HG03280 (cell line): ENCODE data around the gene MECP2.
A peak's percentile ranks its signal among the peaks of the same experiment; 100 is the strongest.
"Not testable (repeated sequence)": the region's sequence is repeated elsewhere in the genome, so short reads cannot be mapped to it uniquely, and the experiment has no call there.

Source experiments
- ATAC-seq: cut with Tn5 transposase; IDR thresholded peaks from one replicate; pipeline ENCODE4 v1.9.1; 2021; ENCODE audit warnings: mild to moderate bottlenecking, moderate library complexity; ENCODE audit not compliant: unreplicated experiment

Gene MECP2

DNA sequence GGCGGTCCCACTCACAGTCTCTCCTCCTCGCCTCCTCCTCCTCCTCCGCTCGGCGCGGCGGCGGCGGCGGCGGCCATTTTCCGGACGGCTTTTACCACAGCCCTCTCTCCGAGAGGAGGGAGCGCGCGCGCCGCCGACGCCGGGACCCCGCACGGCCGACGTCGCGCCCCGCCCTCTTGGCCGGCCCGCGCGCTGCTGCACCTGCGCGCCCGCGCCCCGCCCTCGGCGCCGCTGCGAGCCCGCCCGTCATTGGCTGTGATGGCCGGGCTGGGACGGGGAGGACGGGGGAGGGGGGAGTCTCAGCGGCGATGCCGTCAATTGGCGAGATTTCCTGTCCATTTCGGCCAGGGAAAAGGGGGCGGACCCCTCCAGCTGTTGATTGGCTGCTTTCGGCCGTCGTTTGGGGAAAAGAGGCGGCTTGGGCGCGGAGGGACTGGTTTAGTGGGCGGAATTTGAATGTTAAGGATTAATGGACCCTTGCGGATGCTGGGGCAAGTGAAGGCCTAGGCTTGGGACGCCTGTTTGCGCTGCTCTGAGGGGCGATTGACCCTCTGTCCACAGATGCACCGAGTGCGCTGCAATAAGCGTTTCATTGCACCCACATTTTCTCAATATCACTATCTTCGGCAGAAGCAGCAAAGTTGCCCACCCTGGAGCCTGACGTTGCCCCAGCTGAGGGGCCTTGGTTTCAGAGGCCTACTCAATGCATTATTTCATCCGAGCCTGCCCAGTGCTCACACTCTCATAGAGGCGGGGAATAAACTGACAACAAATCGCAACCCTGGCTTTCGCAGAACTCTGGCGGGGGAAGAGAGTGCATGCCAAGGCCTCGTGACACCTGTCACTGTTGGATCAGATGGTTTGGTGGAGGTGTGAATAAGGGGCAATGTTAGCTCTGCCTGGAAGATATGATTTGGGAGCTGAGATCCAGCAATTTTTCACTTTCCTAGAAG lies at the start of gene MECP2:
MECP2 (minus strand) TSS at position 129 of the 953 bp plus-strand sequence.
- peak; percentile 92 for ATAC-seq

DNA sequence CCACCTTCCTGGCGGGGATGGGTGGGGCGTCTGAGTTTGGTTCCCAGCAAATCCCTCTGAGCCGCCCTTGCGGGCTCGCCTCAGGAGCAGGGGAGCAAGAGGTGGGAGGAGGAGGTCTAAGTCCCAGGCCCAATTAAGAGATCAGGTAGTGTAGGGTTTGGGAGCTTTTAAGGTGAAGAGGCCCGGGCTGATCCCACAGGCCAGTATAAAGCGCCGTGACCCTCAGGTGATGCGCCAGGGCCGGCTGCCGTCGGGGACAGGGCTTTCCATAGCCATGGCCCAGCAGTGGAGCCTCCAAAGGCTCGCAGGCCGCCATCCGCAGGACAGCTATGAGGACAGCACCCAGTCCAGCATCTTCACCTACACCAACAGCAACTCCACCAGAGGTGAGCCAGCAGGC lies 46.5 kb upstream of the MECP2 start, which contains the start of gene OPN1LW:
OPN1LW (plus strand) TSS at position 234 of the 400 bp plus-strand sequence; CDS start at position 275, 41 bp downstream.
- ATAC-seq = not testable (repeated sequence)

DNA sequence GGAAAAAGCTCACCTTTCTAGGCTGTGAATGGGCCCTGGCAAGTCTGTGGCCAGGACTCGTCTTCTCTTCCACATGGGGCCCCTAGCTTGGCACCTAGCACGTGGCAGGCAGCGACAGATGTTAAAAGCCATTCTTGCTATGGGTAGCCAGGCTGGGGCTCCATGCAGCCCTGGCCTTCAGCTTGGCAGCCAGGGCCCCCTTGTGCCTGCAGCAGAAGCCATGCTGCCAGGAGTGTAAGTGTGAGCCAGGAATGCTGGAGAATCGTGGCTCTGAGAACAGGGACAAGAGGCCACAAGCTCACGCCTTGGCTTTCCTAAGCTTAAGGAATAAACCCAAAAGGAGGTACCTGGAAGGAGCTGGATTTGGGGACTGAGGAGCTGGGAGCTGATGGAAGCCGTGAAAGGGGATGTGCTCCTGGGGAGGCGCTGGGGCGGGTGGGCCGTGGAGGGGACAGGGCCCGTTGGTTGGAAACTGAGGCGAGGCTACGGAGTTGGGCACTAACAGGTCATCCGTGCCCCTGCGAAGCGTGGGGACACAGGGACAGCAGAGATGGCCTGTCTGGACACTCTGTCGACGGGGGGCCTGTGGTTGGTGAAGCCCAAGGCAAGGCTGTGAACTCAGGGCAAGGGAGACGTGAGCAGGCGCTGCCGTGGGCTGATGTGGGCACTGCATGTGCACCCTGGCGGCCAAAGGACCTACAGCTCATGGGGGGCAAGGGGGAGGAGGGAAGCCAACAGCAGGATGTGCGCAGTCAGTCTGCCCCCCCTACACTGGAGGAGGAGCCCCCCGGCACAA lies 45.6 kb upstream of the MECP2 start:
- ATAC-seq = no peak

DNA sequence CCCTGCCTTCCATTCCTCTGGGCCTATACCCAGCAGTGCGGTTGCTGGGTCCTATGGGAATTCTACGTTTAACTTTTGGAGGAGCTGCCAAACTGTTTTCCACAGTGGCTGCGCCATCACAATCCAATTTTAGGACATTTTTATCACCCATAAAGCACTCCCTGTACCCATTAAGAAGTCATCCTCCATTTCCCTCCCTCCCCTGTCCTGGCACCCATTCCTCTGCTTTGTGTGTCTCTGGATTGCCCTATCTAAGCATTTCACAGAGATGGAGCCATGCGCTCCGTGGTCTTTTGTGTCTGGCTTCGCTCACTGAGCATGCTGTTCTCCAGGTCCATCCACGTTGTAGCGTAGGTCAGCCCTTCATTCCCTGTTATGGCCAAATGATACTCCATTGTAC lies 44.9 kb upstream of the MECP2 start:
- no peak for ATAC-seq

DNA sequence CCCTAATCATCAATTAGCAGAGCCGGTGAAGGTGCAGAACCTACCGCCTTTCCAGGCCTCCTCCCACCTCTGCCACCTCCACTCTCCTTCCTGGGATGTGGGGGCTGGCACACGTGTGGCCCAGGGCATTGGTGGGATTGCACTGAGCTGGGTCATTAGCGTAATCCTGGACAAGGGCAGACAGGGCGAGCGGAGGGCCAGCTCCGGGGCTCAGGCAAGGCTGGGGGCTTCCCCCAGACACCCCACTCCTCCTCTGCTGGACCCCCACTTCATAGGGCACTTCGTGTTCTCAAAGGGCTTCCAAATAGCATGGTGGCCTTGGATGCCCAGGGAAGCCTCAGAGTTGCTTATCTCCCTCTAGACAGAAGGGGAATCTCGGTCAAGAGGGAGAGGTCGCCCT lies 43.2 kb upstream of the MECP2 start:
- no peak for ATAC-seq

DNA sequence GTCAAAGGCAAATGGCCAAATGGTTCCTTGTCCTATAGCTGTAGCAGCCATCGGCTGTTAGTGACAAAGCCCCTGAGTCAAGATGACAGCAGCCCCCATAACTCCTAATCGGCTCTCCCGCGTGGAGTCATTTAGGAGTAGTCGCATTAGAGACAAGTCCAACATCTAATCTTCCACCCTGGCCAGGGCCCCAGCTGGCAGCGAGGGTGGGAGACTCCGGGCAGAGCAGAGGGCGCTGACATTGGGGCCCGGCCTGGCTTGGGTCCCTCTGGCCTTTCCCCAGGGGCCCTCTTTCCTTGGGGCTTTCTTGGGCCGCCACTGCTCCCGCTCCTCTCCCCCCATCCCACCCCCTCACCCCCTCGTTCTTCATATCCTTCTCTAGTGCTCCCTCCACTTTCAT lies 42.7 kb upstream of the MECP2 start:
- no peak for ATAC-seq

DNA sequence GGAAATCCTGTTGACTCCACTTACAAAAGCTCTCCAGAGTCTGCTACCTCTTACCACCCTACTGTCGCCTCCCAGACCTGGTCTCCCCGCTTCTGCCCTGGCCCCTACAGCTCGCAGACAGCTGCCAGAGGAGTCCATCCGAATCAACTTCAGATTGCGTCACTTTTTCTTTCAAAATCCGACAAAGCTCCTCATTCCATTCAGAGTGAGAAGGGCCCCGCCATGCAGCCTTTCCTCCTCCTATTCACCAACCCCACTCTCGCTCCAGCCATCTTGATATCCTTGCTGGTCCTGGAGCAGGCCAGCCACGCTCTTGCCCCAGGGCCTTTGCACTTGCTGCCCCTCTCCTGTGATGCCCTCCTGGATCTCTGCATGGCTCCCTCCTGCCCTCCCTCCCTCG lies 41.3 kb upstream of the MECP2 start:
- ATAC-seq = no peak

DNA sequence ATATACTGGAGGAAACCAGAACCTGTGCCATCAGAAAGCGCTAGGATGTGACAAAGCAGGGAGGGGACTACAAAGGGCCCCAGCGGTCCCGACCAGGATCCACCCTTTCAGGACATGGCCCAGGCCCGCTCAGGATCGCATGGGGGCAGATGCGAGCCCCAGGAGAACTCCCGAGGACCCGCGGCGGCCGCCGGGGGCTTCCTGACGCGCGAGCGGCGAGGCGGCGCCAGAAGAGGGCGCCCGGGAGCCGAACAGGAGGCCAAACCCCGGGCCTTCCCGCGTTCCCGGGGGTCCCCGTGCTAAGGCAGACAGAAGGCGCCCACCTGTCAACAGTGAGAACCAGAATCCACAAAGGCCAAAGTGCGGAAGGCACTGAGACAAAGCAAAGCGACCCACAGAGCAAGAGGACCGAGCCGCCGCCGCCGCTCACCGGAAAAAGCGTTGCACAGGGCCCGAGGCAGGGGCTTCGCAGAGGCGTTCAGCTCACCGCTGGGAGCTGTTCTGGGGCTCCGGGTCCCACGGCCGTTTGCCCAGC lies 39.2 kb upstream of the MECP2 start:
- peak; percentile 58 for ATAC-seq

DNA sequence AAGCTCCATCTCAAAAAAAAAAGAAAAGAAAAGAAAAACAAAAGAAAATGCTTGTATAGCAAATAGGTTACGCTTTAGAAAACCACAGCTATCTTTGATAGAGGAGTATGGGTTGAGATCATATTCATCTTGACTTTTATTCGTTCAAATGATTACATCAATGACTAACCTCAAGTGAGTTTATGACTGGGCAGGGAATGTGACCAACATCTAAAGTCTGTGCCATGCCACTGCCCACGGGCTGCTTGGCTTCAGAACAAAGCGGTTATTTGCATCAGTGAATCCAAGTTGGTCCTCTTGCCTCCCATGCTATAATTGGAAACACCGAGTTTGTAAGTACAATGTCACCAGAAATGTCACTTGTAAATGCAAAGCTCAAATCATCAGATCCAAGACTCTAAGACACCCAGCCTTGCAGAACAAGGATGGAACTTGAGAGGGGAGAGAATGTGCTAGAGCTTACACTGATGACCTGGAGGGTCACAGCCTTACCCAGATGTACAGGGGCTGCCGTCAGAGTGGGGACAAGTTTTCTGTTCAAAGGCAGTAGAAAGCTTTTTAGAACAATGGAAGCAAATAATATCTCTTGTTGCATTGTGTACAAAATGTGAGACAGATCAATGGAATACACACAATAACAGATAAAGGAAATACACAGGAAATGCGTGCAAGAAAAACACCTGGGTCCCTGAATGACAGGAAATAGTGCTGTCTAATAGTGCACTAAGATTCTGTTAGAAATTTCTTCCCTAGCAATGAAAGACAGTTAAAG lies 38.1 kb upstream of the MECP2 start:
- ATAC-seq = no peak

DNA sequence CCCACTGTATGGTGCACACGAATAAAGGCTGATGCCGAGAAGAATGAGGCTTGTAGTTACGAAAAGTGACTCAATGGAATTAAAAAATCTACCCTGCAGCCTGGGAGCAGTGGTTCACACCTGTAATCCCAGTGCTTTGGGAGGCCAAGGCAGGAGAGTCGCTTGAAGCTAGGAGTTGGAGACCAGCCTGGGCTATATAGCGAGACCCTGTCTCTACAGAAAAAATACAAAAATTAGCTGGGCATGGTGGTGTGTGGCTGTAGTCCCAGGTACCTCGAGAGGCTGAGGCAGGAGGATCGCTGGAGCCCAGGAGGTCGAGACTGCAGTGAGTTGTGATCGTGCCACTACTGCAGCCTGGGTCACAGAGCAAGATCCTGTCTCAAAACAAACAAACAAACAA lies 34.8 kb upstream of the MECP2 start:
- no peak for ATAC-seq

DNA sequence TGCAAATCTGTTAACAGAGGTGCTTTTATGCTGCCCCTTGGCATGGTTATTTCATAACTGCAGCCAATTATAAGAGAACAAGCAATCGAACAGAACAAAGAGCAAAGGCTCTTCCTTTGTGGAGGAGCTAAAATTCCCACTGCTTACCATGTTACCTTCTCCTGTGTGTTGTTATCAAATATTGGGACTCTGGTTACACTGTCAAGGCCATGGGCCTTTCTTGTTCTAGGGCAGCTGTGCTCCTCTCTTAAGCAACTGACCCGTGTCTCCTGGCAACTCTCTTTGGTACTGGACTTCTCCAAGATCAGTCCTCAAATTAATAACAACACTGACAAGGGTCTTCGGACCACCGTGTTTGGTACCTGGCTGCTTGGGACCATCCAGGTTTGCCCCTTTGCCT lies 34.4 kb upstream of the MECP2 start:
- no peak for ATAC-seq

DNA sequence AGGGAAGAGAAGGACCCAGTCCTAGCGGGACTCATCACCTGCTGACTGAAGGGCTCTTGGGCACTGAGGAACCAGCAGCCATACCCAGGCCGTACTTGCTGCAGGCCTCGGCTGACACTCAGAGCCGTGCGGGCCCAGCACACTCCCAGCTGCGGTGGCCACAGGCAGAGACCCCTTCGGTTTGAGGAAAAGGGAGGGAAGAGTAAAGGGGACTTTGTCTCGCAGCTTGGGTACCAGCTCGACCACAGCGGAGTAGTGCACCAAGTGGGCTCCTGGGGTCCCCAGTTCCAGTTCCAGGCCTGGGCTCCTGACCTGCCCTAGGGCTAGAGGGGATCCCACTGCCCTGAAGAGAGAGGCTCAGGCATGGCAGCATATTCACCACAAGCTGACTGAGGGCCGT lies 28.6 kb upstream of the MECP2 start:
- no peak for ATAC-seq

DNA sequence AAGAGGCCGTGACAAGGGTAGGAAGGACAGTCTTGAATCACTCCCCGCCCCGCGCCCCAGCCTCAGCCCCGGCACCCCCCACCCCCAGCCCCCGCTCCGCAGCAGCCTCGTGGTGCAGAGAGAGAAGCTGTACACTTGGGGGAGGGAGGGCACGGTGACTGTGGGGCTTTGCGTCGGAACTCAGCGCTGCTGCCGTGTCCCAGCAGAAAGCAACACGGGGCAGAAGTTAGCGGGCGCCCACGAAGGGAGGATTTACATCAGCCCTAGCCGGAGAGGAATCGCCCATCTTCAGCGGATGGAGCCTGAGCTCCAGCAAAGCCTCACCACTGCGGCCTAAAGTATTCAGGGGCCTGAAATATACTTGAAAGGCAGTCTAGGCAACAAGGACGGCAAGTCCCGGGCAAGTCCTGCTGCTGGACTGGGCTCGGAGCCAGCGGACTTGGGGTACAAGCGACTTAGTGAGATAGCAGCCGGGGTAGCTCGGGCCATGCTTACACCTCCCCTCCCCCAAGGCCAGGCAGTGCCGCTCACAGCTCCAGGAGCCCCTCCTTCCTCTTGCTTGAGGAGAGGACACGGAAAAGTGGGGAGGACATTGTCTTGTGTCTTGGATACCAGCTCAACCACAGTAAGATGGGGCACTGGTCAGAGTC lies 28.0 kb upstream of the MECP2 start:
- ATAC-seq = no peak

DNA sequence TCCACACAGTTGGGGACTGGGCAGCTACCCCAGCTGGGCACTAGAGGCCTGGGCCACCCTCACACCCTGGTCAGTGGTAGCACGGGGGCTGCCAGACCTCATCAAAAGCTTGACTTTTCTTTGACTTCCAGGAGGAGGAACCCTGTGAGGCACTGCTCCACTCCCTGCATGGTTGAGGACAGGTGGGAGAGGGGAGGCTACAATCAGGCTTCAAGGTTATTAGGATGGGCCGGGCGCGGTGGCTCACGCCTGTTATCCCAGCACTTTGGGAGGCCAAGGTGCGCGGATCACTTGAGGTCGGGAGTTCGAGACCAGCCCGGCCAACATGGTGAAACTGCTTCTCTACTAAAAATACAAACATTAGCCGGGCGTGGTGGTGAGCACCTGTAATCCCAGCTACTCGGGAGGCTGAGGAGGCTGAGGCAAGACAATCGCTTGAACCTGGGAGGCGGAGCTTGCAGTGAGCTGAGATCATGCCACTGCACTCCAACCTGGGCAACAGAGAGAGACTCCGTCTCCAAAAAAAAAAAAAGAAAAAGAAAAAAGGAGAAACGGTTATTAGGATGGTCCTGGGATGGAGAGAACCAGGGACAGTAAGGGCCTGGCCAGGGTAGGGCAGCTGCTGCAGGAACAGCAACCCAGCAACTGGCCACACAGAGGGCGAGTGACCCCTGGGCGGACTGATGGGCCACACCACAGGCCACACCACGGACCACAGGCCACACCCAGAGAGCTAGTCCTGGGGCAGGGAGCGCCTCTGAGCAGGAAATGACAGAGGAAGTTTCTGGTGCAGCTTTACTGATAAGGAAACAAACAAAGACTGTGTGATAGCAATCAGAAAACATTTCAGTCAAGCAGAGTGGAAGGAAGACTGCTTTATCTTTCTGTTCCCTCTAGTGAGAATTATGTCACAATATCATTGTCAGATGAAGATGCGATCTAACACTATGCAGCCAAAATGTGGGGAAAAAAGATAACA lies 26.0 kb upstream of the MECP2 start:
- no peak for ATAC-seq

DNA sequence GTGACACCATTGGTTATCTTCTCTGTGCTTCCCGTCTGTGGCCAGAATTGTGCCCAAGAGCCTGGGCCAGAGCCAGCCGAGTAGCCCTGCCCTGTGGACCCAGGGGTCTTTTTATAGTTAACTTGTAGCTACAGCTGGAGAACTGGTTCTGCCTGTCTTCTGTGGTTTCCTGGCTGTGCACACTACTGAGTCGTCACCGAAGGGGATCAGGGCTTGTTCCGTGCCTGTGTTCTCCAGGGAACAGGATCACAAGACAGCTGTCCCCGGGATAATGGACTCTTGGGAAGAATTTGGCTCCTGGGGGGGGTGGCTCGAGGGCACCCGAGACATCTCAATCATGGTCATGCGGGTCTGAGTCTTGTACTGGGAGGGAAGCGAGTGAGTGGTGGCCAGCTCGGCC lies 24.4 kb upstream of the MECP2 start:
- ATAC-seq = no peak

DNA sequence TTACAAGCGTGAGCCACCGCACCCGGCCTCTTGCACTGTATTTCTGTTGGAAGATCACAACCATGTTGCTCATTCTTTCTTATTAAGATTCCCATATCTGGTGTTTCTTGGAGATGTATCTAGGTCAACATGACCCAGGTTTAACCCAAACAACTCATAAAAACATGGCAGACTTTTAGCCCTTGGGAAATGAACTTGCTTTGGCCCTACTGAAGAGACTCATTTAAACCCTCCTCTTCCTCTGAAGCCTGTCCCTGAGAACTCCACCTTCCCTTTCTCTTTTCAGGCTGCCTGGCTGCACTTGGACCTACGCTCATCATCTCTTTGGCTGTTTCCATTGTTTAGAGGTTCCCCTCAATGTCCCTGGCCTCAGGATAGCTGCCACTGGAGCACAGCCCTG lies 23.7 kb upstream of the MECP2 start:
- no peak for ATAC-seq

DNA sequence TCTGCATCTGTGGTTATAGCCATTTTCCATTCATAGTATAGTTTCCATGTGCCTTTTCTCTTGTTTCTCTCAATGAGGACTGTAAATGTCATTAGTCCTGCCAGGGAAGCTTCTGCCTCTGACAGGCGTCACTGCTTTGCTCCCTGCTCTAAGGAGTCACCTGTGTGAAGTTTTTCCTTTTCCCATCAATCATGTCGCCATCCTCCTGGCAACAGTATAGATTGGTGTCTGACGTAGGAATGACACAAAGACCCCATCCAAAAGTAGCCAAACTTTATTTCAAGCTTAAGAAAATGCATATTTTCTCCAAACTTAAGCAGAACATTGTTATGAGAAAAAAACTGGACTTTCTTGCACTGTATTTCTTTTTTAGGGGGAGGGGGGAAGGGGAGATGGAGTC lies 23.1 kb upstream of the MECP2 start:
- ATAC-seq = no peak

DNA sequence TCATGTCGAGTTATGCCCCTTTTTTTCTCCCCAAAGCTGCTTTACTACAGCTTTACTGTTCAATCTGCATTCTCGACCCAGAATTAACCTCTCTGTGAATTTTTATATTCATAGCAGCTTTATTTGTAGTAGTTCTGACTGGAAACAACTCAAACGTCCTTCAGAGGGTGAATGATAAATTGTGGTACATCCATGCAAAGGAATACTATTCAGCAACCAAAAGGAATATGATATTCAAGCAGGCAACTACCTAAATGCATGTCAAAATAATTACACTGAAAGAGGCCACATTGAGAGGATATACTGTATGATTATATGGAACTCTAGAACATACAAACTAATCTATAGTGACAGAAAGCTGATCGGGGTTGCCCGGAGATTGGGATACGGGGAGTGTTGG lies 20.0 kb upstream of the MECP2 start:
- no peak for ATAC-seq
